ENCODE data around the gene MTR. TPM values are rescaled to one million over a fixed set of nuclear protein-coding genes. Genes with fewer than 3 reads are reported as not detected.

The MTR gene
- total RNA-seq, 4 donors from 2014 or later = 19.0 to 78.1 (median 47.5) TPM

DNA sequence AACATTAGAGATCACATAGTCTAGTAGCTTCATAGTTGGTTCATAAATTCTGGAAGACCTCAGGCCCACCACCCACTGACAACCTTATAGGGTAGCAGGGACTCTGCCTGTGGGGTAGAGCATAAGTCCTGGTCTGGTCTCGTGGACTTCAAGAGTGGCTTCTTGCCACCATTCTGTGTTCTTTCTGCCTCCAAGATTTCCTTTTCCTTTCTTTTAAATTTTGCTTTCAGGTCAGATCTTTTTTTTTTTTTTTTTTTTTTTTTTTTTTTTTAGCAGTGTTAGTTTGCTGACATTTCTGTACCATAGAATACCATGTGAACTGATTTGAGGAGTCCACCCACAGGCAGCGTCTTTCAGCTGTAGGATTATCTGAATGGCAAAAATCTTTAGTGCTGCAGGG is 28.5 kb downstream of the MTR start:
- Histone ChIP-seq H3K4me1 (no peaks in the 10 kb centered on the region), H3K9me3 (no peaks in the 10 kb centered on the region), H3K27ac (no peak overlapping the region), H3K27me3 (no peaks in the 10 kb centered on the region), H3K4me3 (no peak overlapping the region), H3K36me3 (no peaks in the 10 kb centered on the region)
- no peak for DNase-seq
- intact Hi-C loops (cut with DNase I; ENCODE audit: low total_unique reads) = no loop called here
- TF ChIP-seq POLR2A (IDR thresholded peaks at IDR 0.05) = no peak
- TF ChIP-seq, protein P1, sequence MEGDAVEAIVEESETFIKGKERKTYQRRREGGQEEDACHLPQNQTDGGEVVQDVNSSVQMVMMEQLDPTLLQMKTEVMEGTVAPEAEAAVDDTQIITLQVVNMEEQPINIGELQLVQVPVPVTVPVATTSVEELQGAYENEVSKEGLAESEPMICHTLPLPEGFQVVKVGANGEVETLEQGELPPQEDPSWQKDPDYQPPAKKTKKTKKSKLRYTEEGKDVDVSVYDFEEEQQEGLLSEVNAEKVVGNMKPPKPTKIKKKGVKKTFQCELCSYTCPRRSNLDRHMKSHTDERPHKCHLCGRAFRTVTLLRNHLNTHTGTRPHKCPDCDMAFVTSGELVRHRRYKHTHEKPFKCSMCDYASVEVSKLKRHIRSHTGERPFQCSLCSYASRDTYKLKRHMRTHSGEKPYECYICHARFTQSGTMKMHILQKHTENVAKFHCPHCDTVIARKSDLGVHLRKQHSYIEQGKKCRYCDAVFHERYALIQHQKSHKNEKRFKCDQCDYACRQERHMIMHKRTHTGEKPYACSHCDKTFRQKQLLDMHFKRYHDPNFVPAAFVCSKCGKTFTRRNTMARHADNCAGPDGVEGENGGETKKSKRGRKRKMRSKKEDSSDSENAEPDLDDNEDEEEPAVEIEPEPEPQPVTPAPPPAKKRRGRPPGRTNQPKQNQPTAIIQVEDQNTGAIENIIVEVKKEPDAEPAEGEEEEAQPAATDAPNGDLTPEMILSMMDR (IDR thresholded peaks at IDR 0.05) = no peak

DNA sequence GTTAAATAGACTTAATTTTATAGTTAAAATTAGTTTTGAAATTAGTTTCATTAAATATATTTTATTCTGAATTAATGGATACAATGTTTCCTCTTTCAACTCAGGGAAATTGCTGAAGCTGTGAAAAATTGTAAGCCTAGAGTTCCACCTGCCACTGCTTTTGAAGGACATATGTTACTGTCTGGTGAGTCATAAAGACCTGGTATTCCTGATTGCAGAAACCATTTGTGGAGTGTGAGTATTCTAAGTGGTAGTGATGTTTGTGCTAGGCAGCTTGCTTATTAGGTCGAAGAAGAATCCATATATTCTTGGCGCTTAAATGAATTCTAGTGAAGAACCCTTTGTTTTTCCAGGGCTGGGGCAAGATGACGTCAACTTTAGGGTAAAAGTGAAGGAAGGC is 34.0 kb downstream of the MTR start:
- TF ChIP-seq, protein P1 (IDR thresholded peaks at IDR 0.05) = no peak
- TF ChIP-seq POLR2A (IDR thresholded peaks at IDR 0.05) = no peak
- peak overlapping the region in 1 of 2 donors; percentile 6 for H3K27ac ChIP-seq
- intact Hi-C loops (cut with DNase I; ENCODE audit: low total_unique reads) = no loop called here
- H3K27me3 ChIP-seq = no peaks in the 10 kb centered on the region
- no peak for DNase-seq
- no peak overlapping the region for H3K4me3 ChIP-seq
- H3K36me3 ChIP-seq = no peaks in the 10 kb centered on the region
- H3K9me3 ChIP-seq = no peaks in the 10 kb centered on the region
- peaks cover 0 to 14% of the 10 kb centered on the region in 2 donors for H3K4me1 ChIP-seq

GRCh38 chr1:236830116-236830515 is 35.0 kb downstream of the MTR start:
- Histone ChIP-seq H3K4me1 (peaks cover 0 to 14% of the 10 kb centered on the region in 2 donors), H3K9me3 (no peaks in the 10 kb centered on the region), H3K4me3 (no peak overlapping the region), H3K27ac (peak overlapping the region in 1 of 2 donors; percentile 8), H3K27me3 (no peaks in the 10 kb centered on the region), H3K36me3 (no peaks in the 10 kb centered on the region)
- intact Hi-C loops (cut with DNase I; ENCODE audit: low total_unique reads) = no loop called here
- no peak for DNase-seq
- TF ChIP-seq POLR2A (IDR thresholded peaks at IDR 0.05) = no peak
- TF ChIP-seq, protein P1 (IDR thresholded peaks at IDR 0.05) = no peak

DNA sequence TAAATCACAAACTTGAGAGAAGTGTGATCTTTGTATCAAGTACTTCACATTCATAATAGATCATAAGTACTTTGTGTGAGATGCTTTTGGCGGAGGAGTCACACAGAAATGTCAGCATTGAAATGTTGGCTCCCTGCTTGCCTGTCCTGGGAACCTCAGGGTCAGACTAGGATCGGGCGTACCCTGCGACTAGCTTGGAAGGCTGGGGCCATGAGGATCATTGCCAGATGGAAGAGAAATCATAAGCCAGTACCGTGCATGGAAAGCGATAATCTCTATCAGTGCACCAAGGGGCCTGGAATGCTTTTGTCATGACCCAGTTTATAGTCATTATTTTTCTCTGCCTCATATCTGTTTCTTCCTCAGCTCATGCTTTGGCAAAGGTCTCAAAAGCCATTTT is 35.5 kb downstream of the MTR start:
- H3K9me3 ChIP-seq = no peaks in the 10 kb centered on the region
- TF ChIP-seq, protein P1 (IDR thresholded peaks at IDR 0.05) = no peak
- no peak for TF ChIP-seq POLR2A (IDR thresholded peaks at IDR 0.05)
- H3K4me3 ChIP-seq = no peak overlapping the region
- DNase-seq = peak; percentile 25 to 27
- intact Hi-C loops (cut with DNase I; ENCODE audit: low total_unique reads) = no loop called here
- no peaks in the 10 kb centered on the region for H3K27me3 ChIP-seq
- H3K27ac ChIP-seq = peak overlapping the region in 1 of 2 donors; percentile 8
- H3K36me3 ChIP-seq = no peaks in the 10 kb centered on the region
- peaks cover 0 to 14% of the 10 kb centered on the region in 2 donors for H3K4me1 ChIP-seq

DNA sequence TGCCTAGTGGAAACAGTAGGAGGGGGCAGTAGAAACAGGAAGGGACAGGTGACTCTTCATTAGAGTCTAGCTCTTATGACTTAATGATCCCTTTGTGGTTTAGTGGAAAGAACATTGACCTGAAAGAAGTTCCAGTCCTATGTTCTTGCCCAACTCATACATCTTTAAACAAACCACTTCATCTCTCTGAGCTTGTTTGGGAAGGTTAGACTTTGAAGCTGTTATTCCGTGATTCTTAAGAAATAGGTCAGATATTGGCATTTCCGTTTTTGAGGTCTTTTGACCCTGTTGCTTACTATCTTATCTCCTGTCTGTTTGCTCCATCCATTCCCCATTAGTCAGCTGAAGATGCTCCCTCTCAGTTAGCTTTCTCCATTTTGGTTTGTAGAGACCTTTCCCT is 38.5 kb downstream of the MTR start:
- Histone ChIP-seq H3K4me1 (peaks cover 0 to 14% of the 10 kb centered on the region in 2 donors), H3K27ac (no peak overlapping the region), H3K27me3 (no peaks in the 10 kb centered on the region), H3K4me3 (no peak overlapping the region), H3K36me3 (no peaks in the 10 kb centered on the region), H3K9me3 (no peaks in the 10 kb centered on the region)
- intact Hi-C loops (cut with DNase I; ENCODE audit: low total_unique reads) = no loop called here
- no peak for DNase-seq
- TF ChIP-seq, protein P1 (IDR thresholded peaks at IDR 0.05) = no peak
- no peak for TF ChIP-seq POLR2A (IDR thresholded peaks at IDR 0.05)
